Cardiac fibroblast (primary cell): ENCODE measurements around the gene ROR2.

Source experiments
- DNase-seq, 2 donors: peaks; one replicate each; pipeline versions ENCODE4 v3.0.0 to v3.0.0-alpha.2; 2010; ENCODE audit warnings: low read depth in 2 of 2
- H3K4me3 ChIP-seq, 2 donors: replicated peaks in 1 of 2; 1 replicate in 1 of 2; 2 replicates in 1 of 2; pipeline ENCODE4 v1.5.1; 2011; ENCODE audit warnings: low read depth in 2 of 2, low read length in 2 of 2, mild to moderate bottlenecking in 2 of 2, moderate library complexity in 1 of 2
- TF ChIP-seq, protein P1 (sequence below): IDR thresholded peaks from one replicate; pipeline ENCODE4 v1.5.1; 2011; ENCODE audit warnings: low read depth, mild to moderate bottlenecking, low read length, inconsistent platforms

ROR2 gene

DNA sequence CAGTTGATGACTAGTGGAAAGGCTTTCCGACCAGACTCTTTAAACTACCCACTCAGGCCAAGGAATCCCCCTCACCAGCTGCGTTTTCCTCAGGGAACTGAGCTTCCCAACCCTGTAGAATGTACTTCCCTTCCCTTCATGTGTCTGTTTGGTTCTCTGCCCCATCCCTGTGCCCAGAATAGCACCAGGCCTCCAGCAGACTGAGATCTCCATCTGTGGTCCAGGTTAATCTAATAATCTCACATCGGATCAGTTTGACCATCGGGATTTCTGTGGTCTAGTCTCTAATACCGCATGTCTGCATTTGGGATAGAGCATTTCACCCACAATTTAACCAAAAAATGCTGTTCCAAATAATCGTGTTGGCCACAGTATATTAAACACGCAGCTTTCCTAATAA lies 237.2 kb downstream of the ROR2 start:
- no peak overlapping the region for H3K4me3 ChIP-seq
- DNase-seq, result no peak
- TF ChIP-seq, protein P1, sequence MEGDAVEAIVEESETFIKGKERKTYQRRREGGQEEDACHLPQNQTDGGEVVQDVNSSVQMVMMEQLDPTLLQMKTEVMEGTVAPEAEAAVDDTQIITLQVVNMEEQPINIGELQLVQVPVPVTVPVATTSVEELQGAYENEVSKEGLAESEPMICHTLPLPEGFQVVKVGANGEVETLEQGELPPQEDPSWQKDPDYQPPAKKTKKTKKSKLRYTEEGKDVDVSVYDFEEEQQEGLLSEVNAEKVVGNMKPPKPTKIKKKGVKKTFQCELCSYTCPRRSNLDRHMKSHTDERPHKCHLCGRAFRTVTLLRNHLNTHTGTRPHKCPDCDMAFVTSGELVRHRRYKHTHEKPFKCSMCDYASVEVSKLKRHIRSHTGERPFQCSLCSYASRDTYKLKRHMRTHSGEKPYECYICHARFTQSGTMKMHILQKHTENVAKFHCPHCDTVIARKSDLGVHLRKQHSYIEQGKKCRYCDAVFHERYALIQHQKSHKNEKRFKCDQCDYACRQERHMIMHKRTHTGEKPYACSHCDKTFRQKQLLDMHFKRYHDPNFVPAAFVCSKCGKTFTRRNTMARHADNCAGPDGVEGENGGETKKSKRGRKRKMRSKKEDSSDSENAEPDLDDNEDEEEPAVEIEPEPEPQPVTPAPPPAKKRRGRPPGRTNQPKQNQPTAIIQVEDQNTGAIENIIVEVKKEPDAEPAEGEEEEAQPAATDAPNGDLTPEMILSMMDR, result no peak

DNA sequence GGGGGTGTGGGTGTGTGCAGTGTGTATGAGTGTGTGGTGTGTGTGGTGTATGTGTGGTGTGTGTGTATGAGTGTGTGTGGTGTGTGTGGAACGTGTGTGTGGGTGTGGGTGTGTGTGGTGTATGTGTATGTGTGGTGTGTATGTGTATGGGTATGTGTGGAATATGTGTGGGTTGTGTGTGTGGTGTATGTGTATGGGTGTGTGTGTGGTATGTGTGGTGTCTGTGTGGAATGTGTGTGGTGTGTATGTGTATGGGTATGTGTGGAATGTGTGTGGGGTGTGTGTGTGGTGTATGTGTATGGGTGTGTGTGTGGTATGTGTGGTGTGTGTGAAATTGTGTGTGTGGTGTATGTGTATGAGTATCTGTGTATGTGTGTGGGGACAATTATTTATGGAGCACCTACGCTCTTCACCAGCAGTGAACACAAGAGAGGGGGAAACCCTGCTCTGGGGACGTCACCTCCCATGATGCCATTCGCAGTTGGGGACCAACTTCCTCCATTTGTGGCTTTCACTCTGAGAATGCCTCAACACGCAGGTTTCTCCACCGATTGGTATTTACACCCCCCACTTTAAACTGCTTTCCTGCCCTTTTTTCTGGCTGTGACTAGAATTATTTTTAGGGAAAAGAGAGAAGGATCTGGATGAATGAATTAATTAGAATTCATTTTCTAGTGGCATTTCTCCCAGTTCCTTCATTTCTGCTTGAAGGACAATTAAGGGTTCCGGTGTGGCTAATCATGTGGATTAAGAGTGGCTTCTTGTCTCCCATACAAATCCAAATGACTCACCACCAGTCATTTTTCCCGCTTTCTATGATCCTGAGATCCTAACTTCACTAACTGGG lies 238.1 kb downstream of the ROR2 start:
- no peak overlapping the region for H3K4me3 ChIP-seq
- TF ChIP-seq, protein P1, result no peak
- DNase-seq, result peak in 1 of 2 donors; percentile 25

DNA sequence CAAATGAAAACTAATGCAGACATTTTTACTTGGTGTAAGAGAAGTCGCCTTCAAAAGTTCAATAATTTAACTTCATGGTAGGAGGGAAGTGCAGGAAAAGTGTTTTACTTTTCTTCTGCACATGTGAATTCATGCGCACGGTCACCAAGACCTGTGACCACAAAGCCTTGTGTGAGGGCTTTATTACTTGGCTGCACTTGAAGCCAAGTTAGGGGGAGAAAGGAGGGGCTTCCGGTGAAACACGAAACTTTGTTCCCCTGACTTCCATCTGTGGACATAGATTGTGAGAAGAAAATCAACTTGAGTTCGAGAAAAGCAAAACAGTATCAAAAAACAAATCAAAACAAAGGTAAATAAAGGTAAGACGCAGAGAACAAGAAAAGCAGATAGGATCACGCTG lies 239.9 kb downstream of the ROR2 start:
- no peak for DNase-seq
- no peak overlapping the region for H3K4me3 ChIP-seq
- TF ChIP-seq, protein P1, result no peak

DNA sequence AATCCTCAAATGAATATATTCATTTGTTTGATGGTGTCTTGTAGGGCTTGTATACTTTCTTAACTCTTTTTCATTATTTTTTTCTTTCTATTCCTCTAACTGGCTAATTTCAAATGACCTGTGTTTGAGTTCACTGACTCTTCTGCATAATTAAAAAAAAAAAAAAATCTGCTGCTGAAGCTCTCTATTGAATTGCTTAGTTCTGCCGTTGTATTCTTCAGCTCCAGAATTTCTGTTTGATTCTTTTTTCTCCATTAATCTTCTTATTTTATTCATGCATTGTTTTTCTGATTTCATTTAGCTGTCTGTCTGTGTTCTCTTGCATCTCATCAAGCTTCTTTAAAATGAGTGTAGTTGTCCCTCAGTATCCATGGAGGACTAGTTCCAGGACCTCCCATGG lies 244.6 kb downstream of the ROR2 start:
- no peak overlapping the region for H3K4me3 ChIP-seq
- DNase-seq, result no peak
- TF ChIP-seq, protein P1, result no peak

DNA sequence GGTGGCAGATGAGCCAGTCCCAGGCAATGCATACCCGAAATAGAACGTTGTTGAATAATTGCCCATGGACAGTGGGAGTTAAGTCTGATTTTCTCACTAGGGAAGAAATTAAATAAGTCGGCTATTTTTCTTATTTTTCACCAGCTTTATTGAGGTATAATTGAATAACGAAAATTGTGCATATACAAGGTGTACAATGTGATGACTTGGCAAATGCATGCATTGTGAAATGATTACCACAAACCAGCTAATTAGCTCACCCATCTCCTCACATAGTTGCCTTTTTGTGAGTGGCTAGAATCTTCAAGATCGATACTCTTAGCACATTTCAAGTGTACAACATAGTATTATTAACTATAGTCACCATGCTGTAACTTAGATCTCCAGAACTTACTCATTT lies 249.6 kb downstream of the ROR2 start:
- no peak overlapping the region for H3K4me3 ChIP-seq
- TF ChIP-seq, protein P1, result no peak
- no peak for DNase-seq

DNA sequence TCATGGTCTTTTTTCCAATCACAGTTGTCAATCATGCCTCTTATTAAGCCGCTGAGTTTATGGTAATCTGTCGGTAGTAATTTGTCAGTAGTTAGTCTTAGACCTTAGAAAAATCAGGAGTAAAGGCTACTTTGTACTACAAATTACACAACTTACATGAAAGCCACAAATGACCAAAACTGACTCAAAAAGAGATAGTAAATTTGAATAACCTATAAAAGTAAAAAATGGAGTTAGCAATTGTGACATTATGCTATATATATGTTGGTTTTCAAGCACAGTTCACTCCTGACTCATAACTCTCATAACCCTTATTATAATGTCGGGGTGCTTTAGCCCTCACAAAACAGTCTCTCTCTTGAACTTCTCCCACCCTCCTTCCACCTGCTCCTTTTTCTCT lies 251.8 kb downstream of the ROR2 start:
- H3K4me3 ChIP-seq, result no peak overlapping the region
- TF ChIP-seq, protein P1, result no peak
- no peak for DNase-seq

DNA sequence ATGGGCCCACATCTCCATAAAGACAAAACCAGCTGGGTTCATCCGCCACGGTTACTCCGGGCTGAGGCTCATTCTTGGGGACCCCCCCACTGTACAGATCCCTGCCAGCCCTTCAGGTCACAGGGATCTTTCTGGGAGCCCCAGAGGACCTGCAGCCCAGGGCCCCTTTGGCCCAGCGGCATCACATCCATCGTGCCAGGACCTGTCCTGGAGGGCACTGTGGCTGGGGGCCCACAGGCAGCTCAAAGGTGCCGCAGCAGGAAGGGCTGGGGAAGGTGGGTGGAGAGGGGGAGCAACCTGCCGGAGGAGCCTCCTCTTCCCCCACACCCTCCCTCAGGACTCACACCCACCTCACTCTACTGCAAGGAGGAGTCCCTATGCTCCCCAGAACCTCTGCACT lies 252.8 kb downstream of the ROR2 start:
- H3K4me3 ChIP-seq, result no peak overlapping the region
- TF ChIP-seq, protein P1, result no peak
- no peak for DNase-seq
